HEK293 (cell line): ENCODE measurements around the gene PAX6.

ENCODE experiments used
- CTCF ChIP-seq: fragments of 450-650 bp; formaldehyde crosslinking; IDR thresholded peaks from 2 replicates; pipeline ENCODE4 v1.5.1; 2016; ENCODE audit warnings: missing biosample characterization, missing genetic modification characterization
- HOXD13 ChIP-seq: sonication (generic); formaldehyde crosslinking; IDR thresholded peaks from 2 replicates; pipeline ENCODE4 v1.8.0; 2022; ENCODE audit warnings: missing genetic modification reagents, borderline replicate concordance
- OVOL3 ChIP-seq: fragments of 450-650 bp; formaldehyde crosslinking; IDR thresholded peaks from 2 replicates; pipeline ENCODE4 v1.5.1; 2016; ENCODE audit warnings: missing biosample characterization, missing genetic modification characterization
- YY1 ChIP-seq: fragments of 450-650 bp; formaldehyde crosslinking; IDR thresholded peaks from 2 replicates; pipeline ENCODE4 v1.5.1; 2018; ENCODE audit warnings: missing biosample characterization, missing genetic modification characterization
- ZBTB1 ChIP-seq: fragments of 450-650 bp; formaldehyde crosslinking; IDR thresholded peaks from 2 replicates; pipeline ENCODE4 v1.5.1; 2016; ENCODE audit warnings: missing biosample characterization, missing genetic modification characterization
- ZBTB17 ChIP-seq: fragments of 450-650 bp; formaldehyde crosslinking; IDR thresholded peaks from 2 replicates; pipeline ENCODE4 v1.5.1; 2016; ENCODE audit warnings: missing biosample characterization, missing genetic modification characterization
- ZBTB26 ChIP-seq: fragments of 450-650 bp; formaldehyde crosslinking; optimal IDR thresholded peaks from 2 replicates; pipeline ENCODE3; 2016; ENCODE audit warnings: missing biosample characterization, mild to moderate bottlenecking, missing genetic modification characterization
- ZFP69B ChIP-seq: fragments of 450-650 bp; formaldehyde crosslinking; IDR thresholded peaks from 2 replicates; pipeline ENCODE4 v1.5.1; 2016; ENCODE audit warnings: missing biosample characterization, missing genetic modification characterization
- ZNF473 ChIP-seq: fragments of 450-650 bp; formaldehyde crosslinking; IDR thresholded peaks from 2 replicates; pipeline ENCODE4 v1.5.1; 2017; ENCODE audit warnings: missing biosample characterization, missing genetic modification characterization
- ZNF501 ChIP-seq: fragments of 450-650 bp; formaldehyde crosslinking; IDR thresholded peaks from 2 replicates; pipeline ENCODE4 v1.5.1; 2016; ENCODE audit warnings: missing biosample characterization, missing genetic modification characterization
- ZNF660 ChIP-seq: fragments of 450-650 bp; IDR thresholded peaks from 2 replicates; pipeline ENCODE4 v1.5.1; 2018; ENCODE audit warnings: missing biosample characterization, mild to moderate bottlenecking, missing genetic modification characterization
- ZNF670 ChIP-seq: fragments of 450-650 bp; formaldehyde crosslinking; IDR thresholded peaks from 2 replicates; pipeline ENCODE4 v1.5.1; 2016; ENCODE audit warnings: missing biosample characterization, missing genetic modification characterization, low read depth

GRCh38 chr11:31793264-31793663 is 17.9 kb downstream of the PAX6 start:
- TF ChIP-seq CTCF (no peak), OVOL3 (tag by site-specific recombination) (no peak), ZNF670 (no peak), ZNF501 (tag by site-specific recombination) (no peak), ZNF660 (no peak), HOXD13 (CRISPR knock-in tag) (no peak), ZNF473 (tag by site-specific recombination) (no peak), ZBTB17 (no peak), ZFP69B (tag by site-specific recombination) (no peak), YY1 (tag by site-specific recombination) (no peak), ZBTB26 (no peak), ZBTB1 (no peak)
